ENCODE measurements around the gene CHRDL2. TPM values are rescaled to one million over a fixed set of nuclear protein-coding genes. Genes with fewer than 3 reads are reported as not detected.

The CHRDL2 gene
- polyA plus RNA-seq, 4 donors = 0.27 to 8.0 (median 2.5) TPM

GRCh38 chr11:74725701-74726100, 5.5 kb downstream of the CHRDL2 start:
- no peak overlapping the region for H3K4me3 ChIP-seq (ENCODE audit: low read depth in 1 of 3, low read length in 3 of 3)
- H3K27me3 ChIP-seq (ENCODE audit: control insufficient read depth in 3 of 3, insufficient read depth in 3 of 3, low read length in 3 of 3) = peaks cover 0 to 21% (median 3%) of the 10 kb centered on the region in 3 donors
- peaks cover 0 to 17% (median 0%) of the 10 kb centered on the region in 3 donors for H3K4me1 ChIP-seq (ENCODE audit: control insufficient read depth in 3 of 3, insufficient read depth in 2 of 3, low read depth in 1 of 3, low read length in 2 of 3)
- DNase-seq = no peak
- H3K36me3 ChIP-seq (ENCODE audit: control insufficient read depth in 3 of 3, insufficient read depth in 2 of 3, low read depth in 1 of 3, low read length in 3 of 3) = no peaks in the 10 kb centered on the region
- no peak overlapping the region for H3K27ac ChIP-seq (ENCODE audit: low read depth in 1 of 3, low read length in 2 of 3)
- 58 to 77% (median 70%) methylated on average over 4 of the region's 4 CpGs for WGBS, 3 donors
- FAIRE-seq = no peak
- no peaks in the 10 kb centered on the region for H3K9me3 ChIP-seq (ENCODE audit: control insufficient read depth in 2 of 2, insufficient read depth in 1 of 2, low read depth in 1 of 2, low read length in 1 of 2)

- no peaks in the 10 kb centered on the region for H3K9me3 ChIP-seq (ENCODE audit: control insufficient read depth in 2 of 2, insufficient read depth in 1 of 2, low read depth in 1 of 2, low read length in 1 of 2)
- no peak overlapping the region for H3K27ac ChIP-seq (ENCODE audit: low read depth in 1 of 3, low read length in 2 of 3)
- peaks cover 0 to 22% (median 0%) of the 10 kb centered on the region in 3 donors for H3K4me1 ChIP-seq (ENCODE audit: control insufficient read depth in 3 of 3, insufficient read depth in 2 of 3, low read depth in 1 of 3, low read length in 2 of 3)
- no peak overlapping the region for H3K4me3 ChIP-seq (ENCODE audit: low read depth in 1 of 3, low read length in 3 of 3)
- peaks cover 0 to 4% (median 0%) of the 10 kb centered on the region in 3 donors for H3K27me3 ChIP-seq (ENCODE audit: control insufficient read depth in 3 of 3, insufficient read depth in 3 of 3, low read length in 3 of 3)
- no peaks in the 10 kb centered on the region for H3K36me3 ChIP-seq (ENCODE audit: control insufficient read depth in 3 of 3, insufficient read depth in 2 of 3, low read depth in 1 of 3, low read length in 3 of 3)
- 70 to 84% (median 73%) methylated on average over 5 of the region's 5 CpGs for WGBS, 3 donors
- FAIRE-seq (no peak), DNase-seq (no peak)
These were observed 7.7 kb downstream of the CHRDL2 start for GRCh38 chr11:74723511-74723910.

GRCh38 chr11:74721479-74721835, 9.8 kb downstream of the CHRDL2 start:
- no peak for FAIRE-seq

GRCh38 chr11:74720596-74721478, 10.4 kb downstream of the CHRDL2 start:
- Histone ChIP-seq H3K36me3 (ENCODE audit: control insufficient read depth in 3 of 3, insufficient read depth in 2 of 3, low read depth in 1 of 3, low read length in 3 of 3) (no peaks in the 10 kb centered on the region), H3K27ac (ENCODE audit: low read depth in 1 of 3, low read length in 2 of 3) (peak overlapping the region in 2 of 3 donors; percentile 52 to 68)
- 55 to 72% (median 62%) methylated on average over 17 of the region's 17 CpGs for WGBS, 3 donors

More at GRCh38 chr11:74721479-74721835, 9.8 kb downstream of the CHRDL2 start:
- Histone ChIP-seq H3K4me3 (ENCODE audit: low read depth in 1 of 3, low read length in 3 of 3) (no peak overlapping the region), H3K9me3 (ENCODE audit: control insufficient read depth in 2 of 2, insufficient read depth in 1 of 2, low read depth in 1 of 2, low read length in 1 of 2) (no peaks in the 10 kb centered on the region), H3K36me3 (ENCODE audit: control insufficient read depth in 3 of 3, insufficient read depth in 2 of 3, low read depth in 1 of 3, low read length in 3 of 3) (no peaks in the 10 kb centered on the region), H3K4me1 (ENCODE audit: control insufficient read depth in 3 of 3, insufficient read depth in 2 of 3, low read depth in 1 of 3, low read length in 2 of 3) (peaks cover 0 to 30% (median 0%) of the 10 kb centered on the region in 3 donors), H3K27ac (ENCODE audit: low read depth in 1 of 3, low read length in 2 of 3) (peak overlapping the region in 1 of 3 donors; percentile 5), H3K27me3 (ENCODE audit: control insufficient read depth in 3 of 3, insufficient read depth in 3 of 3, low read length in 3 of 3) (no peaks in the 10 kb centered on the region)
- 86 to 100% (median 89%) methylated on average over 3 of the region's 3 CpGs for WGBS, 3 donors
- no peak for DNase-seq

GRCh38 chr11:74719011-74719410, 12.2 kb downstream of the CHRDL2 start:
- peak overlapping the region in 1 of 3 donors; percentile 23 for H3K27ac ChIP-seq (ENCODE audit: low read depth in 1 of 3, low read length in 2 of 3)
- H3K4me1 ChIP-seq (ENCODE audit: control insufficient read depth in 3 of 3, insufficient read depth in 2 of 3, low read depth in 1 of 3, low read length in 2 of 3) = peaks cover 0 to 23% (median 0%) of the 10 kb centered on the region in 3 donors
- FAIRE-seq = no peak

More at GRCh38 chr11:74720596-74721478, 10.4 kb downstream of the CHRDL2 start:
- DNase-seq (peak in 1 of 2 donors; percentile 46), FAIRE-seq (no peak)
- Histone ChIP-seq H3K9me3 (ENCODE audit: control insufficient read depth in 2 of 2, insufficient read depth in 1 of 2, low read depth in 1 of 2, low read length in 1 of 2) (no peaks in the 10 kb centered on the region), H3K4me3 (ENCODE audit: low read depth in 1 of 3, low read length in 3 of 3) (no peak overlapping the region), H3K27me3 (ENCODE audit: control insufficient read depth in 3 of 3, insufficient read depth in 3 of 3, low read length in 3 of 3) (no peaks in the 10 kb centered on the region), H3K4me1 (ENCODE audit: control insufficient read depth in 3 of 3, insufficient read depth in 2 of 3, low read depth in 1 of 3, low read length in 2 of 3) (peaks cover 0 to 24% (median 0%) of the 10 kb centered on the region in 3 donors)

GRCh38 chr11:74717221-74717969, 13.8 kb downstream of the CHRDL2 start:
- Histone ChIP-seq H3K27me3 (ENCODE audit: control insufficient read depth in 3 of 3, insufficient read depth in 3 of 3, low read length in 3 of 3) (no peaks in the 10 kb centered on the region), H3K4me3 (ENCODE audit: low read depth in 1 of 3, low read length in 3 of 3) (no peak overlapping the region), H3K27ac (ENCODE audit: low read depth in 1 of 3, low read length in 2 of 3) (peak overlapping the region in 2 of 3 donors; percentile 45 to 66), H3K4me1 (ENCODE audit: control insufficient read depth in 3 of 3, insufficient read depth in 2 of 3, low read depth in 1 of 3, low read length in 2 of 3) (peaks cover 0 to 23% (median 0%) of the 10 kb centered on the region in 3 donors), H3K9me3 (ENCODE audit: control insufficient read depth in 2 of 2, insufficient read depth in 1 of 2, low read depth in 1 of 2, low read length in 1 of 2) (no peaks in the 10 kb centered on the region), H3K36me3 (ENCODE audit: control insufficient read depth in 3 of 3, insufficient read depth in 2 of 3, low read depth in 1 of 3, low read length in 3 of 3) (no peaks in the 10 kb centered on the region)
- WGBS, 3 donors = 67 to 87% (median 79%) methylated on average over 5 of the region's 5 CpGs
- FAIRE-seq (no peak), DNase-seq (peak in 1 of 2 donors; percentile 57)

More at GRCh38 chr11:74719011-74719410, 12.2 kb downstream of the CHRDL2 start:
- Histone ChIP-seq H3K27me3 (ENCODE audit: control insufficient read depth in 3 of 3, insufficient read depth in 3 of 3, low read length in 3 of 3) (no peaks in the 10 kb centered on the region), H3K4me3 (ENCODE audit: low read depth in 1 of 3, low read length in 3 of 3) (no peak overlapping the region), H3K9me3 (ENCODE audit: control insufficient read depth in 2 of 2, insufficient read depth in 1 of 2, low read depth in 1 of 2, low read length in 1 of 2) (no peaks in the 10 kb centered on the region), H3K36me3 (ENCODE audit: control insufficient read depth in 3 of 3, insufficient read depth in 2 of 3, low read depth in 1 of 3, low read length in 3 of 3) (no peaks in the 10 kb centered on the region)
- 81 to 85% (median 85%) methylated on average over 5 of the region's 5 CpGs for whole genome bisulfite sequencing, 3 donors
- no peak for DNase-seq

GRCh38 chr11:74714904-74715303, 16.3 kb downstream of the CHRDL2 start:
- WGBS, 3 donors = 75 to 85% (median 83%) methylated on average over 7 of the region's 7 CpGs
- Histone ChIP-seq H3K27ac (ENCODE audit: low read depth in 1 of 3, low read length in 2 of 3) (no peak overlapping the region), H3K4me1 (ENCODE audit: control insufficient read depth in 3 of 3, insufficient read depth in 2 of 3, low read depth in 1 of 3, low read length in 2 of 3) (peaks cover 0 to 17% (median 0%) of the 10 kb centered on the region in 3 donors), H3K36me3 (ENCODE audit: control insufficient read depth in 3 of 3, insufficient read depth in 2 of 3, low read depth in 1 of 3, low read length in 3 of 3) (no peaks in the 10 kb centered on the region), H3K4me3 (ENCODE audit: low read depth in 1 of 3, low read length in 3 of 3) (no peak overlapping the region), H3K27me3 (ENCODE audit: control insufficient read depth in 3 of 3, insufficient read depth in 3 of 3, low read length in 3 of 3) (no peaks in the 10 kb centered on the region), H3K9me3 (ENCODE audit: control insufficient read depth in 2 of 2, insufficient read depth in 1 of 2, low read depth in 1 of 2, low read length in 1 of 2) (no peaks in the 10 kb centered on the region)
- DNase-seq (no peak), FAIRE-seq (no peak)

GRCh38 chr11:74713686-74714085, 17.5 kb downstream of the CHRDL2 start:
- Histone ChIP-seq H3K4me3 (ENCODE audit: low read depth in 1 of 3, low read length in 3 of 3) (no peak overlapping the region), H3K9me3 (ENCODE audit: control insufficient read depth in 2 of 2, insufficient read depth in 1 of 2, low read depth in 1 of 2, low read length in 1 of 2) (no peaks in the 10 kb centered on the region), H3K4me1 (ENCODE audit: control insufficient read depth in 3 of 3, insufficient read depth in 2 of 3, low read depth in 1 of 3, low read length in 2 of 3) (peaks cover 0 to 21% (median 0%) of the 10 kb centered on the region in 3 donors), H3K36me3 (ENCODE audit: control insufficient read depth in 3 of 3, insufficient read depth in 2 of 3, low read depth in 1 of 3, low read length in 3 of 3) (no peaks in the 10 kb centered on the region), H3K27ac (ENCODE audit: low read depth in 1 of 3, low read length in 2 of 3) (no peak overlapping the region), H3K27me3 (ENCODE audit: control insufficient read depth in 3 of 3, insufficient read depth in 3 of 3, low read length in 3 of 3) (no peaks in the 10 kb centered on the region)
- 68 to 81% (median 71%) methylated on average over 1 to 4 of the region's 4 CpGs for WGBS, 3 donors
- no peak for FAIRE-seq
- DNase-seq = no peak
